ENCODE measurements around the gene PCNX3.

Gene PCNX3

DNA sequence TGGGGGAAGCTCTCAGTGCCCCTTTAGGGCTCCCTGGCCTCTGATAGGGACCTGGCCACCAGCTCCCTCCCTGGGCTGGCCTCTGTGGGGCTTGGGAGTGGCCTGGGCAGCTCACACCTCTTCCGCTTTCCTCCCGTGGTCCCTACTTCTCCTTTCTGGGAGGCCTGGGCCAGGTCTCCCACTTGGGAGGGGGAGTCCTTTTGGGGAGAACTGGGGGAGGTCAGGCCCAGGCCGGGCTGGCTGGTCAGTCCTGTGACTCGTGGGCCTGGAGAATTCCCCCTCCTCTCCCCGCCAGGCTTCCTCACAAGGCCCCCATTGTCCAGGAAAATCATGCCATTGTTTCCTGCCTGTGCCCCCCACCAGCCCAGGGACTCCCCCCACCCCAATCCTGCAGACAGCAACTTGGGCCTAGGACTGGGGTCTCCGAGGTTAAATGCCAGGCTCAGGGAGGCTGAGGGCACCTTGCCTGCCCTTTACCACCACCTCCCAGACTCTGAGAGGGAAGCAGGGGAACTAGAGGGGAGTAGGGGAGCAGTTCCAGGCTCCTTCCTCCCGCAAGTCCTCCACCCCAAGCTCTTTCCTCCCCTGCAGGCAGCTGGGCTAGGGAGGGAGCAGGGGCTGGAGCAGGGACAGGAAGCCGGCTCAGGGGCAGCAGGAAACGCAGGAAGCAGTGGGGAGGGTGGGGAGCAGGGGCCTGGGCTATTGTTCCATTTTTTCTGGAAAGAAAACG, 4.4 kb upstream of the PCNX3 start:
- TF ChIP-seq, protein P1, sequence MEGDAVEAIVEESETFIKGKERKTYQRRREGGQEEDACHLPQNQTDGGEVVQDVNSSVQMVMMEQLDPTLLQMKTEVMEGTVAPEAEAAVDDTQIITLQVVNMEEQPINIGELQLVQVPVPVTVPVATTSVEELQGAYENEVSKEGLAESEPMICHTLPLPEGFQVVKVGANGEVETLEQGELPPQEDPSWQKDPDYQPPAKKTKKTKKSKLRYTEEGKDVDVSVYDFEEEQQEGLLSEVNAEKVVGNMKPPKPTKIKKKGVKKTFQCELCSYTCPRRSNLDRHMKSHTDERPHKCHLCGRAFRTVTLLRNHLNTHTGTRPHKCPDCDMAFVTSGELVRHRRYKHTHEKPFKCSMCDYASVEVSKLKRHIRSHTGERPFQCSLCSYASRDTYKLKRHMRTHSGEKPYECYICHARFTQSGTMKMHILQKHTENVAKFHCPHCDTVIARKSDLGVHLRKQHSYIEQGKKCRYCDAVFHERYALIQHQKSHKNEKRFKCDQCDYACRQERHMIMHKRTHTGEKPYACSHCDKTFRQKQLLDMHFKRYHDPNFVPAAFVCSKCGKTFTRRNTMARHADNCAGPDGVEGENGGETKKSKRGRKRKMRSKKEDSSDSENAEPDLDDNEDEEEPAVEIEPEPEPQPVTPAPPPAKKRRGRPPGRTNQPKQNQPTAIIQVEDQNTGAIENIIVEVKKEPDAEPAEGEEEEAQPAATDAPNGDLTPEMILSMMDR (IDR thresholded peaks at IDR 0.05; ENCODE audit: borderline replicate concordance, extremely low read depth, low read length, poor library complexity, severe bottlenecking): no peak
- TF ChIP-seq EZH2 (IDR thresholded peaks at IDR 0.05; ENCODE audit: borderline replicate concordance, low read depth, low read length, severe bottlenecking): no peak
- H3K27me3 ChIP-seq (ENCODE audit: insufficient read depth, low read length, poor library complexity): no peaks in the 10 kb centered on the region
- H3K4me1 ChIP-seq (ENCODE audit: insufficient read depth, low read length): peaks cover 37% of the 10 kb centered on the region
- H3K9ac ChIP-seq (ENCODE audit: low read depth, low read length): peak overlapping the region; percentile 84; the same call in 1 of the 2 replicates
- peaks cover 64% of the 10 kb centered on the region for H3K36me3 ChIP-seq (ENCODE audit: insufficient read depth, low read length)
- ATAC-seq (ENCODE audit: insufficient read depth, low read depth) (no peak), DNase-seq (no peak)
- peak overlapping the region; percentile 86 for H3K4me2 ChIP-seq (ENCODE audit: insufficient read depth, low read length)
- H3K9me3 ChIP-seq (ENCODE audit: insufficient read depth, low read length, severe bottlenecking): no peaks in the 10 kb centered on the region
- peak overlapping the region; percentile 39 for H3K27ac ChIP-seq (ENCODE audit: low read length)
- H4K20me1 ChIP-seq (ENCODE audit: insufficient read depth, low read length): peaks cover 18% of the 10 kb centered on the region
- H2AFZ ChIP-seq (ENCODE audit: low read depth, low read length): no peak overlapping the region
- H3K4me3 ChIP-seq (ENCODE audit: low read depth in 1 of 2, low read length in 2 of 2): peak overlapping the region in 1 of 2 experiments; percentile 99; a peak in 2 of 4 replicates
- peaks cover 66% of the 10 kb centered on the region for H3K79me2 ChIP-seq (ENCODE audit: insufficient read depth, low read length)

DNA sequence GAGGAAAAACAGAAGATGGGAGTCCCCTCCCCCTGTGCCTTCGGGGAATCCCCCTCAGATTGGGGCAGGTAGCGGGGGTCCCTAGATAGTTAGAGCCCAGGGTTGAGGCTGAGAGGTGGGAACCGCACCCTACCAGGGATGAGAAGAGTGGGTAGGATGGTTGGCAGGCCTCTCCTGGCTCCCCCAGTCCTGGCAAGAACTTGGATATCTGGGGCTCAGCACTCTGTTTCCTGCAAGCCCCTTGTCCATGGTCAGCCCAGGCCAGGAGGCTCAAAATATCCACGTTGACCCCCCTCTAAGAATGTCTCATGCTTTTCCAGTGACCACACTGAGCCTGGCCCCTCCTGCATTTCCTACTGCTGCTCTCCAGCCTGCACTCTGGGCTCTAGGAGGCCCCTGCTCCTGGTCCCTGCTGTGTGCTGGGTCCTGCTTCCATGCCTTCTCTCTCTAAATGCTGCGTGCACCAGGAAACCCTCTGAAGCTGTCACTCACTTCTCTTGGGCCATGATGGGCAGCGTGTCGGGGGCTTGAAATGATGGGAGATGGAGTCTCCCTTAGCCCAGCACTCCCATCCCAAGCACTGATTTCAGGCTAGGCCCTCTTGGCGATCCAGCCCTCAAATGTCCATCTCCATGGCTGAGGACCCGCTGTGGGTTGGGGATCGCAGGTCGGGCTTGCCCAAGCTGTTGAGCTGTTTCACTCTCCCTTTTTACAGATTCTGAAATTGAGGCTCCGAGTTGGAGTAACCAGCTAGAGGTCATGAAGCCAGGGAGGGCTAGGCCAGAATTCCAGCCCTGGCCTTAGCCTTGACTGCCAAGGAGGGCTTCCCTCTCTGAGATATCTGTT, 3.6 kb upstream of the PCNX3 start:
- TF ChIP-seq, protein P1 (IDR thresholded peaks at IDR 0.05; ENCODE audit: borderline replicate concordance, extremely low read depth, low read length, poor library complexity, severe bottlenecking): no peak
- no peak for TF ChIP-seq EZH2 (IDR thresholded peaks at IDR 0.05; ENCODE audit: borderline replicate concordance, low read depth, low read length, severe bottlenecking)
- H3K27me3 ChIP-seq (ENCODE audit: insufficient read depth, low read length, poor library complexity): no peaks in the 10 kb centered on the region
- H4K20me1 ChIP-seq (ENCODE audit: insufficient read depth, low read length): peaks cover 26% of the 10 kb centered on the region
- H3K27ac ChIP-seq (ENCODE audit: low read length): peak overlapping the region; percentile 58
- peak overlapping the region; percentile 84 for H3K9ac ChIP-seq (ENCODE audit: low read depth, low read length)
- H3K79me2 ChIP-seq (ENCODE audit: insufficient read depth, low read length): peaks cover 74% of the 10 kb centered on the region
- H3K4me2 ChIP-seq (ENCODE audit: insufficient read depth, low read length): peak overlapping the region; percentile 86
- no peaks in the 10 kb centered on the region for H3K9me3 ChIP-seq (ENCODE audit: insufficient read depth, low read length, severe bottlenecking)
- no peak overlapping the region for H2AFZ ChIP-seq (ENCODE audit: low read depth, low read length)
- DNase-seq (no peak), ATAC-seq (ENCODE audit: insufficient read depth, low read depth) (no peak)
- H3K4me1 ChIP-seq (ENCODE audit: insufficient read depth, low read length): peaks cover 45% of the 10 kb centered on the region
- peaks cover 65% of the 10 kb centered on the region for H3K36me3 ChIP-seq (ENCODE audit: insufficient read depth, low read length)
- peak overlapping the region in 1 of 2 experiments; percentile 99; a peak in 2 of 4 replicates for H3K4me3 ChIP-seq (ENCODE audit: low read depth in 1 of 2, low read length in 2 of 2)

DNA sequence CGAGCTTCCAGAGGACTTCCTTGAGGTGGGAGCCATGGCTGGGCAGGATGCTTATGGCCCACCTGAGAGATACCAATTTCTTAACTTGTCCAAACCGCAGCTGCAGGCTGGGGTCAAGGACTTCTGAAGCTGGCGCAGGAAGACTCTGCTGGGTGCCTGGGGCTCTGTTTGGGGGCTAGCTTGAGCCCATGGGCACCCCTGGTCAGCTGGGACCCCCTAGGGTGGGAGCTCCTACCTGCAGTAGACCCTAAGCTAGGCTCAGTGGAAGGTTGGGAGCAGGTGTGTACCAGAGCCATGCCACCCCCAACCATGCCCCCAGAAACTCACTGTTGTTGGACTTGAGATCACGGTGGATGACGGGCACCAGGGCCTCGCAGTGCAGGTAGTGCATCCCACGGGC, 2.9 kb upstream of the PCNX3 start:
- Histone ChIP-seq H3K9me3 (ENCODE audit: insufficient read depth, low read length, severe bottlenecking) (no peaks in the 10 kb centered on the region), H3K36me3 (ENCODE audit: insufficient read depth, low read length) (peaks cover 65% of the 10 kb centered on the region), H3K27ac (ENCODE audit: low read length) (peak overlapping the region; percentile 58; the same call in 1 of the 2 replicates), H3K4me3 (ENCODE audit: low read depth in 1 of 2, low read length in 2 of 2) (peak overlapping the region in 1 of 2 experiments; percentile 99; a peak in 2 of 4 replicates), H3K79me2 (ENCODE audit: insufficient read depth, low read length) (peaks cover 81% of the 10 kb centered on the region), H2AFZ (ENCODE audit: low read depth, low read length) (no peak overlapping the region), H3K4me1 (ENCODE audit: insufficient read depth, low read length) (peaks cover 52% of the 10 kb centered on the region), H3K27me3 (ENCODE audit: insufficient read depth, low read length, poor library complexity) (no peaks in the 10 kb centered on the region), H3K4me2 (ENCODE audit: insufficient read depth, low read length) (peak overlapping the region; percentile 86), H3K9ac (ENCODE audit: low read depth, low read length) (peak overlapping the region; percentile 84), H4K20me1 (ENCODE audit: insufficient read depth, low read length) (peaks cover 33% of the 10 kb centered on the region)
- TF ChIP-seq EZH2 (IDR thresholded peaks at IDR 0.05; ENCODE audit: borderline replicate concordance, low read depth, low read length, severe bottlenecking): no peak
- TF ChIP-seq, protein P1 (IDR thresholded peaks at IDR 0.05; ENCODE audit: borderline replicate concordance, extremely low read depth, low read length, poor library complexity, severe bottlenecking): no peak
- no peak for ATAC-seq (ENCODE audit: insufficient read depth, low read depth)
- no peak for DNase-seq
